ENCODE results near the gene NGEF.

- TF ChIP-seq MEF2A (IDR thresholded peaks at IDR 0.05; ENCODE audit: borderline replicate concordance, low read depth) (no peak), TEAD4 (IDR thresholded peaks at IDR 0.05; ENCODE audit: borderline replicate concordance, insufficient read depth) (no peak), EZH2phosphoT487 (IDR thresholded peaks at IDR 0.05; ENCODE audit: borderline replicate concordance, low read depth) (no peak), EP300 (IDR thresholded peaks at IDR 0.05; ENCODE audit: borderline replicate concordance in 1 of 2, low read depth in 1 of 2, low read length in 1 of 2) (no peak), SMC3 (IDR thresholded peaks at IDR 0.05; ENCODE audit: low read depth, low read length) (no peak), MAX (IDR thresholded peaks at IDR 0.05; ENCODE audit: low read depth) (no peak)
- TF ChIP-seq, protein P1, sequence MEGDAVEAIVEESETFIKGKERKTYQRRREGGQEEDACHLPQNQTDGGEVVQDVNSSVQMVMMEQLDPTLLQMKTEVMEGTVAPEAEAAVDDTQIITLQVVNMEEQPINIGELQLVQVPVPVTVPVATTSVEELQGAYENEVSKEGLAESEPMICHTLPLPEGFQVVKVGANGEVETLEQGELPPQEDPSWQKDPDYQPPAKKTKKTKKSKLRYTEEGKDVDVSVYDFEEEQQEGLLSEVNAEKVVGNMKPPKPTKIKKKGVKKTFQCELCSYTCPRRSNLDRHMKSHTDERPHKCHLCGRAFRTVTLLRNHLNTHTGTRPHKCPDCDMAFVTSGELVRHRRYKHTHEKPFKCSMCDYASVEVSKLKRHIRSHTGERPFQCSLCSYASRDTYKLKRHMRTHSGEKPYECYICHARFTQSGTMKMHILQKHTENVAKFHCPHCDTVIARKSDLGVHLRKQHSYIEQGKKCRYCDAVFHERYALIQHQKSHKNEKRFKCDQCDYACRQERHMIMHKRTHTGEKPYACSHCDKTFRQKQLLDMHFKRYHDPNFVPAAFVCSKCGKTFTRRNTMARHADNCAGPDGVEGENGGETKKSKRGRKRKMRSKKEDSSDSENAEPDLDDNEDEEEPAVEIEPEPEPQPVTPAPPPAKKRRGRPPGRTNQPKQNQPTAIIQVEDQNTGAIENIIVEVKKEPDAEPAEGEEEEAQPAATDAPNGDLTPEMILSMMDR (IDR thresholded peaks at IDR 0.05), result no peak
- TF ChIP-seq, protein P2, sequence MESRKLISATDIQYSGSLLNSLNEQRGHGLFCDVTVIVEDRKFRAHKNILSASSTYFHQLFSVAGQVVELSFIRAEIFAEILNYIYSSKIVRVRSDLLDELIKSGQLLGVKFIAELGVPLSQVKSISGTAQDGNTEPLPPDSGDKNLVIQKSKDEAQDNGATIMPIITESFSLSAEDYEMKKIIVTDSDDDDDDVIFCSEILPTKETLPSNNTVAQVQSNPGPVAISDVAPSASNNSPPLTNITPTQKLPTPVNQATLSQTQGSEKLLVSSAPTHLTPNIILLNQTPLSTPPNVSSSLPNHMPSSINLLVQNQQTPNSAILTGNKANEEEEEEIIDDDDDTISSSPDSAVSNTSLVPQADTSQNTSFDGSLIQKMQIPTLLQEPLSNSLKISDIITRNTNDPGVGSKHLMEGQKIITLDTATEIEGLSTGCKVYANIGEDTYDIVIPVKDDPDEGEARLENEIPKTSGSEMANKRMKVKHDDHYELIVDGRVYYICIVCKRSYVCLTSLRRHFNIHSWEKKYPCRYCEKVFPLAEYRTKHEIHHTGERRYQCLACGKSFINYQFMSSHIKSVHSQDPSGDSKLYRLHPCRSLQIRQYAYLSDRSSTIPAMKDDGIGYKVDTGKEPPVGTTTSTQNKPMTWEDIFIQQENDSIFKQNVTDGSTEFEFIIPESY (IDR thresholded peaks at IDR 0.05; ENCODE audit: borderline replicate concordance, low read depth), result no peak
- TF ChIP-seq, protein P3, sequence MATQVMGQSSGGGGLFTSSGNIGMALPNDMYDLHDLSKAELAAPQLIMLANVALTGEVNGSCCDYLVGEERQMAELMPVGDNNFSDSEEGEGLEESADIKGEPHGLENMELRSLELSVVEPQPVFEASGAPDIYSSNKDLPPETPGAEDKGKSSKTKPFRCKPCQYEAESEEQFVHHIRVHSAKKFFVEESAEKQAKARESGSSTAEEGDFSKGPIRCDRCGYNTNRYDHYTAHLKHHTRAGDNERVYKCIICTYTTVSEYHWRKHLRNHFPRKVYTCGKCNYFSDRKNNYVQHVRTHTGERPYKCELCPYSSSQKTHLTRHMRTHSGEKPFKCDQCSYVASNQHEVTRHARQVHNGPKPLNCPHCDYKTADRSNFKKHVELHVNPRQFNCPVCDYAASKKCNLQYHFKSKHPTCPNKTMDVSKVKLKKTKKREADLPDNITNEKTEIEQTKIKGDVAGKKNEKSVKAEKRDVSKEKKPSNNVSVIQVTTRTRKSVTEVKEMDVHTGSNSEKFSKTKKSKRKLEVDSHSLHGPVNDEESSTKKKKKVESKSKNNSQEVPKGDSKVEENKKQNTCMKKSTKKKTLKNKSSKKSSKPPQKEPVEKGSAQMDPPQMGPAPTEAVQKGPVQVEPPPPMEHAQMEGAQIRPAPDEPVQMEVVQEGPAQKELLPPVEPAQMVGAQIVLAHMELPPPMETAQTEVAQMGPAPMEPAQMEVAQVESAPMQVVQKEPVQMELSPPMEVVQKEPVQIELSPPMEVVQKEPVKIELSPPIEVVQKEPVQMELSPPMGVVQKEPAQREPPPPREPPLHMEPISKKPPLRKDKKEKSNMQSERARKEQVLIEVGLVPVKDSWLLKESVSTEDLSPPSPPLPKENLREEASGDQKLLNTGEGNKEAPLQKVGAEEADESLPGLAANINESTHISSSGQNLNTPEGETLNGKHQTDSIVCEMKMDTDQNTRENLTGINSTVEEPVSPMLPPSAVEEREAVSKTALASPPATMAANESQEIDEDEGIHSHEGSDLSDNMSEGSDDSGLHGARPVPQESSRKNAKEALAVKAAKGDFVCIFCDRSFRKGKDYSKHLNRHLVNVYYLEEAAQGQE (IDR thresholded peaks at IDR 0.05; ENCODE audit: low read depth, low read length), result no peak
These were observed 594 bp upstream of the NGEF start for GRCh38 chr2:233013650-233014049.
